H9 (cell line): ENCODE data around the gene ARHGAP15. TPM values are rescaled to one million over a fixed set of nuclear protein-coding genes. Genes with fewer than 3 reads are reported as not detected.

ENCODE experiments used
- DNase-seq: peaks from one replicate; pipeline ENCODE4 v3.0.0-alpha.2; 2017
- H2AFZ ChIP-seq: one replicate; pipeline ENCODE4 v1.6.1; 2013; ENCODE audit warnings: mild to moderate bottlenecking, low read length, control low read depth, moderate library complexity
- H2AK5ac ChIP-seq: 2 replicates; pipeline ENCODE4 v1.6.1; 2013; ENCODE audit warnings: low read length, control low read depth, mixed read lengths; ENCODE audit not compliant: insufficient read length
- H2BK120ac ChIP-seq: one replicate; pipeline ENCODE4 v1.6.1; 2013; ENCODE audit warnings: low read depth, mild to moderate bottlenecking, low read length, control low read depth, inconsistent platforms; ENCODE audit not compliant: poor library complexity, severe bottlenecking
- H2BK12ac ChIP-seq: 2 replicates; pipeline ENCODE4 v1.6.1; 2013; ENCODE audit warnings: low read length, control low read depth, mixed read lengths, low read depth; ENCODE audit not compliant: insufficient read length
- H2BK15ac ChIP-seq: 2 replicates; pipeline ENCODE4 v1.6.1; 2013; ENCODE audit warnings: low read depth, low read length, control low read depth
- H2BK20ac ChIP-seq: one replicate; pipeline ENCODE4 v1.6.1; 2013; ENCODE audit warnings: low read depth, mild to moderate bottlenecking, low read length, control low read depth, inconsistent platforms; ENCODE audit not compliant: poor library complexity, severe bottlenecking
- H2BK5ac ChIP-seq: 2 replicates; pipeline ENCODE4 v1.6.1; 2013; ENCODE audit warnings: low read length, control low read depth, mixed read lengths; ENCODE audit not compliant: insufficient read length
- H3K14ac ChIP-seq: 2 replicates; pipeline ENCODE4 v1.6.1; 2013; ENCODE audit warnings: low read length, control low read depth; ENCODE audit not compliant: insufficient read depth
- H3K18ac ChIP-seq: 2 replicates; pipeline ENCODE4 v1.6.1; 2013; ENCODE audit warnings: low read depth, mild to moderate bottlenecking, mixed read lengths, low read length, control low read depth; ENCODE audit not compliant: insufficient read length
- H3K23ac ChIP-seq: 2 replicates; pipeline ENCODE4 v1.6.1; 2013; ENCODE audit warnings: low read length, control low read depth, mixed read lengths, low read depth; ENCODE audit not compliant: insufficient read length
- H3K23me2 ChIP-seq: 2 replicates; pipeline ENCODE4 v1.6.1; 2013; ENCODE audit warnings: low read depth, mild to moderate bottlenecking, mixed read lengths, low read length, control low read depth; ENCODE audit not compliant: insufficient read length, poor library complexity, severe bottlenecking
- H3K27ac ChIP-seq: 2 replicates; pipeline ENCODE4 v1.5.1; 2013; ENCODE audit warnings: low read length, control low read depth, mixed read lengths, low read depth; ENCODE audit not compliant: insufficient read length
- H3K27me3 ChIP-seq: 2 replicates; pipeline ENCODE4 v1.6.1; 2013; ENCODE audit warnings: low read length, control low read depth, inconsistent platforms; ENCODE audit not compliant: insufficient read depth
- H3K4ac ChIP-seq: 2 replicates; pipeline ENCODE4 v1.6.1; 2013; ENCODE audit warnings: low read depth, mild to moderate bottlenecking, control low read depth, inconsistent platforms, low read length, moderate library complexity
- H3K4me1 ChIP-seq: 2 replicates; pipeline ENCODE4 v1.6.1; 2013; ENCODE audit warnings: low read length, control low read depth, inconsistent platforms; ENCODE audit not compliant: insufficient read depth
- H3K4me2 ChIP-seq: 2 replicates; pipeline ENCODE4 v1.6.1; 2013; ENCODE audit warnings: low read length, control low read depth, mixed read lengths; ENCODE audit not compliant: insufficient read length, insufficient read depth
- H3K56ac ChIP-seq: 2 replicates; pipeline ENCODE4 v1.6.1; 2013; ENCODE audit warnings: low read depth, mild to moderate bottlenecking, mixed read lengths, low read length, control low read depth; ENCODE audit not compliant: insufficient read length
- H3K79me1 ChIP-seq: 2 replicates; pipeline ENCODE4 v1.6.1; 2013; ENCODE audit warnings: low read depth, mild to moderate bottlenecking, moderate library complexity, low read length, control low read depth, inconsistent platforms; ENCODE audit not compliant: insufficient read depth, poor library complexity, severe bottlenecking
- H3K79me2 ChIP-seq: 2 replicates; pipeline ENCODE4 v1.6.1; 2013; ENCODE audit warnings: low read length, control low read depth, inconsistent platforms; ENCODE audit not compliant: insufficient read depth
- H3K9ac ChIP-seq: 2 replicates; pipeline ENCODE4 v1.6.1; 2013; ENCODE audit warnings: low read length, control low read depth, mixed read lengths; ENCODE audit not compliant: insufficient read length; ENCODE audit errors: extremely low read depth
- H3K9me3 ChIP-seq: one replicate; pipeline ENCODE4 v1.6.1; 2013; ENCODE audit warnings: low read depth, low read length, inconsistent platforms; ENCODE audit not compliant: control insufficient read depth
- H3T11ph ChIP-seq: one replicate; pipeline ENCODE4 v1.6.1; 2013; ENCODE audit warnings: mild to moderate bottlenecking, low read length, control low read depth, inconsistent platforms
- H4K20me1 ChIP-seq: one replicate; pipeline ENCODE4 v1.6.1; 2013; ENCODE audit not compliant: control insufficient read depth, insufficient read length, insufficient read depth
- H4K5ac ChIP-seq: 2 replicates; pipeline ENCODE4 v1.6.1; 2013; ENCODE audit warnings: low read depth, mild to moderate bottlenecking, mixed read lengths, low read length, control low read depth; ENCODE audit not compliant: insufficient read length
- H4K8ac ChIP-seq: replicated peaks from 2 replicates; pipeline ENCODE4 v1.6.1; 2013; ENCODE audit warnings: low read length, control low read depth, mixed read lengths, low read depth; ENCODE audit not compliant: insufficient read length
- H4K91ac ChIP-seq: 2 replicates; pipeline ENCODE4 v1.6.1; 2013; ENCODE audit warnings: low read depth, mild to moderate bottlenecking, moderate library complexity, mixed read lengths, low read length, control low read depth; ENCODE audit not compliant: insufficient read length
- H3K27ac Mint-ChIP-seq, 3 experiments: 2 replicates in 2 of 3; 3 replicates in 1 of 3; pipeline ENCODE4 v1.8.0; 2020 to 2021; ENCODE audit warnings: mixed read lengths in 3 of 3, mild to moderate bottlenecking in 1 of 3, moderate library complexity in 1 of 3
- H3K27me3 Mint-ChIP-seq: 2 replicates; pipeline ENCODE4 v1.8.0; 2021; ENCODE audit warnings: low read depth, mild to moderate bottlenecking, moderate library complexity, mixed read lengths
- H3K36me3 Mint-ChIP-seq, 3 experiments: 2 replicates in 2 of 3; 3 replicates in 1 of 3; pipeline ENCODE4 v1.8.0; 2020 to 2021; ENCODE audit warnings: low read depth in 3 of 3, mixed read lengths in 3 of 3; ENCODE audit not compliant: insufficient read depth in 1 of 3
- H3K4me1 Mint-ChIP-seq, 2 experiments: 2 replicates each; pipeline ENCODE4 v1.8.0; 2020; ENCODE audit warnings: mixed read lengths in 2 of 2
- H3K4me3 Mint-ChIP-seq, 2 experiments: 2 replicates in 1 of 2; 3 replicates in 1 of 2; pipeline ENCODE4 v1.8.0; 2020 to 2021; ENCODE audit warnings: mild to moderate bottlenecking in 2 of 2, mixed read lengths in 2 of 2, moderate library complexity in 1 of 2
- H3K9me3 Mint-ChIP-seq, 2 experiments: 2 replicates in 1 of 2; 3 replicates in 1 of 2; pipeline ENCODE4 v1.8.0; 2020; ENCODE audit warnings: mild to moderate bottlenecking in 2 of 2, mixed read lengths in 2 of 2, moderate library complexity in 1 of 2
- CTCF ChIP-seq: fragments of 200-600 bp; sonication (generic); conservative IDR thresholded peaks from 3 replicates; pipeline ENCODE4 v1.8.0; 2021; ENCODE audit warnings: antibody characterized with exemption, mild to moderate bottlenecking
- WGBS: extraction: QIAGEN DNeasy Blood & Tissue Kit; methylation state at CpG from one replicate; pipeline ENCODE4 v1.1.7; 2013; ENCODE audit warnings: missing lambda C conversion rate, low lambda C conversion rate, mixed read lengths; ENCODE audit not compliant: insufficient read length; ENCODE audit errors: extremely low coverage; 5-methylcytosine and 5-hydroxymethylcytosine counted together
- total RNA-seq: library from RNA; stranded (reverse); gene quantifications from 2 replicates; pipeline ENCODE4 v1.2.1, GENCODE V29; 2021

The ARHGAP15 gene
- total RNA-seq, 1 experiment from 2014 or later: not detected

GRCh38 chr2:143248631-143249030 is 119.4 kb downstream of the ARHGAP15 start:
- WGBS: no CpG with 5 or more reads among the region's 5 CpGs

More at GRCh38 chr2:143248631-143249030, 119.4 kb downstream of the ARHGAP15 start:
- Histone ChIP-seq H4K91ac (no peak overlapping the region), H3K9ac (no peak overlapping the region), H3K4me1 (no peaks in the 10 kb centered on the region), H2AK5ac (no peak overlapping the region), H2BK20ac (no peak overlapping the region), H4K20me1 (no peaks in the 10 kb centered on the region), H3K56ac (no peak overlapping the region), H3K18ac (no peak overlapping the region), H4K5ac (no peak overlapping the region), H3K9me3 (no peaks in the 10 kb centered on the region), H3K4ac (no peak overlapping the region), H3K23ac (no peak overlapping the region), H2BK15ac (no peak overlapping the region), H2BK12ac (no peak overlapping the region), H4K8ac (no peak overlapping the region), H2AFZ (no peak overlapping the region), H2BK5ac (no peak overlapping the region), H3K23me2 (no peaks in the 10 kb centered on the region), H2BK120ac (no peak overlapping the region), H3K14ac (no peak overlapping the region), H3K27ac (no peak overlapping the region), H3K79me2 (no peaks in the 10 kb centered on the region), H3K27me3 (no peaks in the 10 kb centered on the region), H3K4me2 (no peak overlapping the region), H3K79me1 (no peaks in the 10 kb centered on the region), H3T11ph (no peak overlapping the region)
- Mint-ChIP-seq H3K4me1 (no peaks in the 10 kb centered on the region), H3K4me3 (no peak overlapping the region), H3K27me3 (no peaks in the 10 kb centered on the region), H3K9me3 (no peaks in the 10 kb centered on the region), H3K36me3 (no peaks in the 10 kb centered on the region), H3K27ac (no peak overlapping the region)
- DNase-seq: no peak
- TF ChIP-seq CTCF: no peak
